Embryonic facial prominence (tissue), 1 donor: ENCODE measurements around the gene HES7.
A peak's percentile ranks its signal among the peaks of the same experiment; 100 is the strongest.
"Not testable (repeated sequence)": the region's sequence is repeated elsewhere in the genome, so short reads cannot be mapped to it uniquely, and the experiment has no call there.

Source experiments
- DNase-seq: peaks from one replicate; pipeline ENCODE4 v3.0.0-alpha.2; 2016; ENCODE audit errors: extremely low spot score

Gene HES7

DNA sequence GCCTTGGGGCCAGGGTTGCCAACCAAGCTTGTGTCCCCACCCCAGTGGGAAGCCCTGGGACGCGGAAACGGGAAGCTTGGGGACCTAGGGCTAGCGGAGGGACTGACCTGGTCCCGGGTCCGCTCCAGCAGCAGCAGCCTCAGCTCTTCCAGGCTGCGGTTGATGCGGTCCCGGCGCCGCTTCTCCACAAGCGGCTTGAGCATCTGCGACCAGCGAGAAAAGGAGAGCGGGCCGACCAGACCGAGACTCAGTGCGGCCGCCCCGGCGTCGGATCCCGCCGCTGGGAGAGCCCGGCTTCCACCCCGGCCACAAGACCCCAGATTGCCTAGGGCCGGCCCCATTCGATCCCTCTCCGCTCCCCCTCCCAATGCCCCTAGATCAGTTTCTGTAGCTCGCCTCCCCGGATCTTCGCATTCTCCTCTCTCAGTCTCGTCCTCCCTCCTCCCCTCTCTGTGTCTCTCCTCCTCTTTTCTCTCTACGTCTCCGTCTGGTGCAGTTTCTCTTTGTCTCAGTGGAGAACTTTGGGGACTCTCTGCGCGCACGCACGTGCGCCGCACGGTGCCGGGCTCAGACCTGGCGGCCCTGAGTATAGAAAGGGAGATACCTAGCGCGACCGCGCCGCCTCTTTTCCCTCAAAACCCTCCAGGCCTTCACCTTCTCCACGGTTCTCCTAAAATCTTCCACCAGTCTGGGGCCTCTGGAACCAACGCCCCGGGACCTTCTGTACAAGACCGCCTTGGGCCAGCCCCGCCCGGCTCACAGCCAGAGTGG lies 797 bp downstream of the HES7 start:
- DNase-seq: no peak

DNA sequence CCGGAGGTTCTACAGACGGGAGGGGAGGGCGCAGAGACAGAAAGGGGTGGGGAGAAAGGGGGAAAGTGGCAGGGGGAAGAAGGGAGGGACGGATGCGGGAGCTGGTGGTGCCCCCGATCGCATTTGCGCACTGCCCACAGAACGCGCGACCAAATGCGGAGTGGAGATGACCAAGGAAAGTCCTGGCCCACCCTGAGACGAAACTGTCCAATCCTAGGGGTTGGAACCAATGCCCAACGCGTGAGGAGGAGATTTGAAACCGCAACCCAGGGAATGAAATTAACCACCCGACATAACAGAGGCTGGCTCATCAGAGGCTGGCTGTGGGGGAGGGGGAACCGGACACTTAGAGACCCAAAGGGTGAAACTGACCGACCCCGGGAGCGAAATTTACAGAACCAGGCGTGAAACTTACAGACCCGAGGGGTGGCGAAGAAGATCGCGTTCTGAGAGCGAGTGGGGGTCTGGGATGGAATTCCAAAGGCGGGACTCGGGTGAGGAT lies 1.4 kb downstream of the HES7 start:
- no peak for DNase-seq

DNA sequence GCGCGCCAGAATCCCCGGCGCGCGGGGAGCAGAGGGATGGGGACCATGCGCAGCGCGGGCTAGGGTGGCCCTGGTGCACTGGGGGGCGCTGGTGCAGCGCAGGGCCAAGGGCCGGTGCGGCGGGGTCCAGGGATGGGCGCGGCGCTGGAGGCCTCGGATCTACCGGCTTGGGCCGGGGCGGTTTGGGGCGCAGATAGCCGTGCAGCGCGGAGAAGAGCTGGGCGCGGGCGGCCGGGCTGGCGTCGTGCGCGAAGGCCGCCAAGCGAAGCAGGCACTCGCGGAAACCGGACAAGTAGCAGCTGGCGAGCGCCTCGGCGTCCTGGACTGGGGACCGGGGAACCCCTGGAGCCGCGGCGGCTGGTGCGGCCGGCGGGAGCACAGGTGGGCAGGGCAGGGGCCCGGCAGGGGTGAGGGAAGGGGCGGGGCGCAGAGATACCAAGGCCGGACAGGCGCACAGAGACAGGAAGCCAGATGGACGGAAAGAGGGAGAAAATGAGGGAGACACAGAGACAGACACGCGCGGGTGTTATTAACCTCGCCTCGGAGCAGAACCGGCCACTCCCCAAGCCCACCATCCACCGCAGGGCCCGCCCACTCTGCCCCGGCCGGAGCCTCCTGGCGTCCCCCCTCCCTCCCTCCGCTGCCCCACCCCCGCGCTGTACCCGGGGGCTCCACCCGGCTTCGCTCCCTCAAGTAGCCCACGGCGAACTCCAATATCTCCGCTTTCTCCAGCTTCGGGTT lies 2.1 kb downstream of the HES7 start:
- DNase-seq: no peak

GRCh38 chr17:8121407-8121680 lies 2.6 kb downstream of the HES7 start:
- no peak for DNase-seq

- no peak for DNase-seq
Measured at GRCh38 chr17:8120520-8121406, 3.1 kb downstream of the HES7 start.

- peak; percentile 84 for DNase-seq
Measured at GRCh38 chr17:8119581-8120519, 4.1 kb downstream of the HES7 start.

- peak; percentile 82 for DNase-seq
Measured at GRCh38 chr17:8118769-8119580, 4.9 kb downstream of the HES7 start.

GRCh38 chr17:8117980-8118768 lies 5.7 kb downstream of the HES7 start, which contains the start of gene ALOXE3:
ALOXE3 (minus strand) TSS chr17:8118514; CDS start chr17:8117990, 524 bp downstream.
- DNase-seq: no peak

GRCh38 chr17:8117367-8117979 lies 6.4 kb downstream of the HES7 start:
- DNase-seq: no peak

GRCh38 chr17:8116776-8117175 lies 7.1 kb downstream of the HES7 start:
- no peak for DNase-seq

DNA sequence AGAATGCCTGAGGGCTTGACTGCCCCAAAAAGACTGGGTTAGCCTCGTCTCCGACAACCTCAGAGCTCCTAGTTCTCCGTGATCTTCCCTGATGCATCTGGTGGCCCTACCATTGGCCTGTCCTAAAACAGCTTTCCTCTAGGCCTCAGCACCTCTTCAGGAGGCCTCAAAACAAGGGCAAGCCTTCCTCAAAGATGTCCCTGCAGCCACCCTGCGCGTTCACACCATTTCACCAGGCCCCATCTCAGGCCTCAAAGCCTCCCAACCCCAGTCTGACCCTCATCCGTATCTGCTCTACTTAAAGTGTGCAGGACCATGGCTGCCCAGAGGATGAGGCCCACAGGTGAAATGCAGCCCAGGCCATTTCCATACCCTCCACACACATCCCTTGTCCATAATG lies 13.0 kb downstream of the HES7 start:
- no peak for DNase-seq

DNA sequence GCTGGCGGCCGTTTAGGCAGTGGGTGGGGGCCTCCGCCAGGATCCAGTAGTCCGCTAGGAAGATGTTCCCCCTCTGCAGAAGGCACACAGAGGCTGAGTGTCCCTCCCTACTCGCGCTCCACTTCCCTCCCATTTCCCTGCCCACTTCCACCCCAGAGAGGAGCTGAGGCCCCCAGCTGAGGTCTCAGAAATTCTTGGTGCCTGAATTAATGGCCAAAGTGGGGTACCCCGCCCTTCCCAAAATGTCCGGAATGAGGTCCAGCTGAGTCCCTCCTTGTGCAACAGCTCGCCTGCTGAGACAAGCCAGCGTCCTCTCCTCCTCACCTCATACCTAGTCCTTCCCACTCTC lies 13.5 kb downstream of the HES7 start:
- DNase-seq: no peak

GRCh38 chr17:8109661-8110455 lies 14.0 kb downstream of the HES7 start:
- no peak for DNase-seq

DNA sequence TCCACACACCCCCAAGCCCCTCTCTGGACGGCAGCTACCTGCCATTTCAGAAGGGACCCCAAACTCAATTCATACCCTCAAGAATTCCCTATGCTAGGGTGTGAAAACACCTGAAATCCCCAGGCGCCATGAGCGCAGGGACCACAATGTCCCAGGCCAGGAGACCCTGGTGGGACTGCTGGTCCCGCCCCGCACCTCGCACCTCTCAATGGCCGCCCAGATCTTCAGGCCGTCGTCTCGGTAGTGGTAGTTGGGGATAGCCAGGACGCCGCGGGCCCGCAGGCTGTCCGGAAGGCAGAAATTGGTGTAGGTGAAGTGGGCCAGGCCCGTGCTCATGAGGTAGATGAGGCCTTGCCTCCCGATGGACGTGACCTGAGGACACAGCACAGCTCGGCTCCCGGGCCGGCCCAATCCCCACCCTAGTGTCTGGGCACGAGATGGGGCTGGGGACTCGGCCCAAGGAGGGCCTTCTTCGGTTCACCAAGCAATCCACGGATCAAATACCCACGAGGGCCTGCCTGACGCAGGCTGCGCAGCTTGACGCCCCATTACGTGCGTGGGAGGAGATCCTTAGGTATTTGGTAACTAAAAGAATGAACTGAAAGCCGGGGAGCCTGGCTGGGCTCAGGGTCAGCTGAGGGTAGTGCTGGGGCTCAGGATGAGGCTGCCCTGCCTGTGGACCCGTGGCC lies 14.8 kb downstream of the HES7 start:
- DNase-seq: no peak

GRCh38 chr17:8106980-8107379 lies 16.9 kb downstream of the HES7 start:
- DNase-seq: not testable (repeated sequence)

GRCh38 chr17:8105957-8106398 lies 17.9 kb downstream of the HES7 start:
- no peak for DNase-seq

- DNase-seq: no peak
Measured at GRCh38 chr17:8104911-8105310, 19.0 kb downstream of the HES7 start.

GRCh38 chr17:8103549-8103948 lies 20.4 kb downstream of the HES7 start:
- DNase-seq: no peak
